Motor neuron (in vitro differentiated cells): ENCODE measurements around the gene SLC35F6. TPM values are rescaled to one million over a fixed set of nuclear protein-coding genes. Genes with fewer than 3 reads are reported as not detected.

ENCODE experiments used
- total RNA-seq, 8 experiments: library from RNA; unstranded; fragments of 300-600 nt; gene quantifications; 2 replicates each; pipeline versions ENCODE4 v1.2.3 to v1.2.4, GENCODE V29; 2022

Gene SLC35F6
- total RNA-seq, 8 experiments from 2014 or later, result 12.4 to 56.5 (median 23.3) TPM

Other genes starting within 250 kb of the SLC35F6 start
- under 1 TPM in 2 of 8 experiments, not detected in 6; 0.50 to 1.00 TPM for gene CIB4, start 122.9 kb upstream of the SLC35F6 start, total RNA-seq
- gene KCNK3, start 71.6 kb upstream of the SLC35F6 start, total RNA-seq, result 10 to 100 TPM in 1 of 8 experiments, 1 to 10 TPM in 4, under 1 TPM in 3; 0.13 to 15.5 (median 6.9) TPM
- gene CENPA, start 21.8 kb downstream of the SLC35F6 start, total RNA-seq, result 10 to 100 TPM in 2 of 8 experiments, 1 to 10 TPM in 4, under 1 TPM in 2; 0.46 to 19.1 (median 1.7) TPM
- 100 to 1,000 TPM in 2 of 8 experiments, 10 to 100 TPM in 3, under 1 TPM in 3; 0.09 to 255 (median 90.7) TPM for gene DPYSL5, start 83.8 kb downstream of the SLC35F6 start, total RNA-seq
- 10 to 100 TPM in 7 of 8 experiments, 1 to 10 TPM in 1; 8.7 to 44.8 (median 26.8) TPM for gene MAPRE3, start 206.4 kb downstream of the SLC35F6 start, total RNA-seq